RWPE1 (cell line): ENCODE data around the gene TOP1.

Experiments used
- CTCF ChIA-PET: fragments of 350-600 bp; sonication (Branson Sonifier 250); formaldehyde crosslinking; extraction: SDS; loops from one replicate; lab custom pipeline; 2021; lab: Yijun Ruan, JAX
- POLR2A ChIA-PET: fragments of 400-600 bp; formaldehyde crosslinking; extraction: SDS; loops from one replicate; lab custom pipeline; 2020; ENCODE audit warnings: antibody characterized with exemption; ENCODE audit not compliant: low non-redundant PET; lab: Yijun Ruan, JAX
- DNase-seq: peaks from one replicate; pipeline ENCODE4 v3.0.0; 2012; ENCODE audit warnings: low spot score
- H3K27ac ChIP-seq: fragments of 450-650 bp; 2 replicates; pipeline ENCODE4 v1.5.1; 2017
- CTCF ChIP-seq: fragments of 450-650 bp; conservative IDR thresholded peaks from 2 replicates; pipeline ENCODE4 v1.5.1; 2017; ENCODE audit warnings: low read depth, mild to moderate bottlenecking

The TOP1 gene

GRCh38 chr20:40983898-40984297 is 44.7 kb upstream of the TOP1 start:
- H3K27ac ChIP-seq = no peak overlapping the region
- TF ChIP-seq CTCF = no peak
- CTCF ChIA-PET = interaction anchor here (0.6 to 1.8 kb wide), 2 partner anchors 21 to 1913 kb away, joined by 3 to 7 read pairs; no protein-coding TSS in a partner anchor
- no peak for DNase-seq
- POLR2A ChIA-PET = no interaction called here

DNA sequence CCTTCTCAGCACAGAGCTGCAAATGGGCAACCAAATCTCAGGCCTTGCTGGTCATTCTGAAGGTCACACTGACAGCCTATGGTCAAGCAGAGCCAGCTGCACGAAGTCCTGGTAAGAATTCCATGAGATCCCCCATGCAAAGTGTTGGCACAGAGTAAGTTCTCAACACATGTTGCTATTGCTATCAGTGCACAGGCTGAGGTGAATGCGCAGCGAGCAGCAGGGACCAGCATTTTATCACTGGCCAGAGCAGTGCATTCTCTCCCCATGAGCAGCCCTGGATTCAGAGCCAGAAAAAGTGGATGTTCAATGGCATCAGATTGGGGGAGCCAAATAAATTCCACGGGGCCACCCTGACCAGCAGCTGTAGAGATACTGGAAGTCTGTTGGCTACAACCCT is 44.1 kb upstream of the TOP1 start:
- DNase-seq = no peak
- ChIA-PET POLR2A (no interaction called here), CTCF (interaction anchor here (0.6 kb wide), 1 partner anchor 16 kb away, joined by 3 read pairs; no protein-coding TSS in a partner anchor)
- TF ChIP-seq CTCF = no peak
- H3K27ac ChIP-seq = no peak overlapping the region

DNA sequence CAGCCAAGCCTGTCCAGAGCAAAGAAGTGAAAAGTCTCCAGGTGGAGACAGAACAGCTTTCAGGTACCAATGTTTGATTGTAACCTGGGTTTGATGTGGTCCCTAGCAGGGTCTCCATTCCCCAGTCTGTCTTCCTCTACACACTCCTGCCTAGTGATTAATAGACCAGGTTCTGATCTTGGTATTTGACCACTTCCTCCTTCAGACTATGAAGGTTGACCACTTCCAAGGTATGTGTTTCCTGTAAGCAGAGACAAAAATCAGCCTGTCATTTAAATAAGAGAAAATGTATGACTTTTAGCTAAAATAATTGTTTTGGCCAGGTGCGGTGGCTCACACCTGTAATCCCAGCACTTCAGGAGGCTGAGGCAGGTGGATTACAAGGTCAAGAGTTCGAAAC is 41.8 kb upstream of the TOP1 start:
- DNase-seq = no peak
- ChIA-PET CTCF (interaction anchor here (0.7 to 1.3 kb wide), 3 partner anchors 19 to 902 kb away, joined by 3 to 6 read pairs (median 4); no protein-coding TSS in a partner anchor), POLR2A (no interaction called here)
- no peak for TF ChIP-seq CTCF
- H3K27ac ChIP-seq = no peak overlapping the region

DNA sequence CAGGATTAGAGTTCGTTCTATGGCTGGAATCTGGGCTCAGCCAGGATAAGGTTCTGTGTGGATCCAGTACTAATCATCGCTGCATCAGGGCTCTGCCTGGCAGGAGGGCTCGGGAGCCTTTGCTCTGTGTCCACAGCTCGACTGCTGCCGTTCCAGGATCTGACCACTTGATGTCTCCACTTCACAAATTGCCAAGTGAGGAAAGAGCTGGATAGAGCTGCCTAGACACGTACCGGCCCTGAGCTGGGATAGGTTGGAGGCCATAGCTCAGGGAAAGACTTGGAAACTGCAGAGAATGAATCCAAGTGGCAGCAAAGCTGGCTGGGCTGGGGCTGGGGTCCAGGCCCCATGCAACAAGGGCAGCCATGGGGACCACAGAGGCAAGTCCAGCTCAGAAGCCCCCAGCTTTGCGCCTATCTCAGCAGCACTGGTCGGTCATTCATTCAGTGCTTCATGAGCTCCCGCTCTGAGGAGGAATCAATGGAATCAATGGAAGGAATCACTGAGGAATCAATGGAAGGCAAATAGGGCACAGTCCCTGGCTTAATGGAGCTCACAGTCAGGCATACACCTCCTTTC is 38.0 kb upstream of the TOP1 start:
- DNase-seq = peak; percentile 99
- peak; percentile 99 for TF ChIP-seq CTCF
- ChIA-PET CTCF (interaction anchor here (0.7 to 2.7 kb wide), 21 partner anchors 9 to 182 kb away, joined by 3 to 42 read pairs (median 5); partner anchors contain the start of gene TOP1), POLR2A (interaction anchor here (1.0 kb wide), 1 partner anchor 42 kb away, joined by 6 read pairs; no protein-coding TSS in a partner anchor)
- H3K27ac ChIP-seq = peak overlapping the region; percentile 66

DNA sequence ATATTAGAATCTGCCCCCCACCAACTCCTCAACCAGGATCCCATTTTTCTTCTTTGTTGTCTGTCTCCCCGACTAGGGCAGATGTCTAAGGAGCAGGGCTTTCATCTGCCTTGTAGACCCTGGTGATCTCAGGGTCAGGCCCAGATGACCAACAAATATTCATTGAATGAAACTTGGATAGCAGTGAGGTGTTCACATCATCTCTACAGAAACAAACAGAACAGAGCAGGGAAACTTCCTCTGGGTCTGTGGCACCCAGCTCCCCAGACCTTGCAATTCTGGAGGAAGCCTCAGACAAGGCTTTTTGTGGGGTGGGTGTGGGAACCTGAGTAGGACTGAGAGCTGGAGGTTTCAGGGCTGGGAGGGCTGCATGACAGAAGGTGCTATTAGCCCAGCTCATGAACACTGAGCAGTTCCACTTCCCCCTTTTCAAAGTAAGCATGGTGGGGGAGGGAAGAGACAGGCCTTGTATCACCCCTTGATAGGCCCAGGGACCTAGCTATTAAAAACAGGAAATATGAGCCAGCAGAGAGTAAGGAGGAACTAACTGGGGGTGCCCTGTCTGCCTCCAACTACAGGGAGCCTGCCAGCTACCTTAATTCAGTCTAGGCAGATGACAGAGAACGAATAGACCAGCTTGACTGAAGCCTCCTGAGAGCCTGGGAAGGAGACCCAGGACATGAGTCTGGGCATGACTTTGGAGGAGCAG is 37.3 kb upstream of the TOP1 start:
- CTCF ChIA-PET = interaction anchor here (0.5 to 2.7 kb wide), 23 partner anchors 8 to 563 kb away, joined by 3 to 42 read pairs (median 5); partner anchors contain the start of gene TOP1
- TF ChIP-seq CTCF = no peak
- peak overlapping the region; percentile 66 for H3K27ac ChIP-seq
- POLR2A ChIA-PET = no interaction called here
- DNase-seq = no peak

DNA sequence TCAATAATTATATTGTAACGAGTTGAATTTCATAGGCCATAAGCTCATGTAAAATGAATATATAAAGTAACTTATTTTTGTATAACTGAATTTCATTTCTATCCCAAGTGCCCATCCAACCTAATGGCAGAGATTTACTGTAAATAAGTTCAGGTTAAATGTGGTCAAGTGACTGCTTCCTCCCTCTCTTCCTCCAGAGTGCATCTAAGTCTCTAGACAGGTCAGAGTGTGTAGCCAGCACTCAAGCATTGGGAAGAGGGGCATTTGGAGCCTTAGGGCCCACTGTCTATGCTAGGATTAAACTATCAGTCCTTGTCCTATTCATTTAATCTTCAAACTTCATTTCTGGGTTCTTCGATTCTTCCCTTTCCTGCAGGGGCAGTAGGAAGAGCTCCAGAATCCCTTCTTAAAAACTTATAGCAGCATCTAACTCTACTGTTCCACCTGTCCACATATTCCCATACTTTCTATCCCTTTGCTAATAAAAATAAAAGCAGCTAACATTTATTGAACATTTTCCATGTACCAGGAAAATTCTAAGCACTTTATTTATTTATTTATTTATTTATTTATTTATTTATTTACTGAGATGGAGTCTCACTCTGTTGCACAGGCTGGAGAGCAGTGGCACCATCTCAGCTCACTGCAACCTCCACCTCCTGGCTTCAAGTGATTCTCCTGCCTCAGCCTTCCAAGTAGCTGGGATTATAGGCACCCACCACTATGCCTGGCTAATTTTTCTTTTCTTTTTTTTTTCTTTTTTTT is 36.1 kb upstream of the TOP1 start:
- POLR2A ChIA-PET = no interaction called here
- no peak for TF ChIP-seq CTCF
- no peak overlapping the region for H3K27ac ChIP-seq
- no peak for DNase-seq
- CTCF ChIA-PET = interaction anchor here (0.6 to 2.7 kb wide), 13 partner anchors 12 to 406 kb away, joined by 3 to 42 read pairs (median 5); no protein-coding TSS in a partner anchor
